ENCODE data around the gene METTL17.
"Not testable (repeated sequence)": the region's sequence is repeated elsewhere in the genome, so short reads cannot be mapped to it uniquely, and the experiment has no call there.

METTL17 gene

GRCh38 chr14:20978687-20979086 lies 11.1 kb upstream of the METTL17 start:
- H3K36me3 Mint-ChIP-seq (ENCODE audit: low read depth) = no peaks in the 10 kb centered on the region
- no peak overlapping the region for H3K4me3 Mint-ChIP-seq
- H3K27me3 Mint-ChIP-seq = no peaks in the 10 kb centered on the region
- intact Hi-C loops (cut with micrococcal nuclease) = no loop called here
- H3K9me3 Mint-ChIP-seq = no peaks in the 10 kb centered on the region
- no peaks in the 10 kb centered on the region for H3K4me1 Mint-ChIP-seq (ENCODE audit: low read depth)
- no peak overlapping the region for H3K27ac Mint-ChIP-seq

GRCh38 chr14:20980906-20981305 lies 8.9 kb upstream of the METTL17 start:
- Mint-ChIP-seq H3K4me3 (no peak overlapping the region), H3K9me3 (no peaks in the 10 kb centered on the region), H3K4me1 (ENCODE audit: low read depth) (peaks cover 13% of the 10 kb centered on the region), H3K27ac (no peak overlapping the region), H3K36me3 (ENCODE audit: low read depth) (no peaks in the 10 kb centered on the region), H3K27me3 (no peaks in the 10 kb centered on the region)
- intact Hi-C loops (cut with micrococcal nuclease) = no loop called here

- H3K4me1 Mint-ChIP-seq (ENCODE audit: low read depth) = peaks cover 32% of the 10 kb centered on the region
- no peaks in the 10 kb centered on the region for H3K9me3 Mint-ChIP-seq
- H3K27ac Mint-ChIP-seq = no peak overlapping the region
- H3K27me3 Mint-ChIP-seq = no peaks in the 10 kb centered on the region
- no peaks in the 10 kb centered on the region for H3K36me3 Mint-ChIP-seq (ENCODE audit: low read depth)
- no peak overlapping the region for H3K4me3 Mint-ChIP-seq
- intact Hi-C loops (cut with micrococcal nuclease) = no loop called here
Measured at GRCh38 chr14:20982646-20983369, 7.0 kb upstream of the METTL17 start.

GRCh38 chr14:20985650-20986049 lies 4.1 kb upstream of the METTL17 start:
- H3K4me3 Mint-ChIP-seq = not testable (repeated sequence)

GRCh38 chr14:20986811-20987210 lies 3.0 kb upstream of the METTL17 start:
- H3K4me1 Mint-ChIP-seq (ENCODE audit: low read depth) = peaks cover 56% of the 10 kb centered on the region
- peaks cover 12% of the 10 kb centered on the region for H3K36me3 Mint-ChIP-seq (ENCODE audit: low read depth)
- H3K27ac Mint-ChIP-seq = peak overlapping the region; percentile 85
- no peak overlapping the region for H3K4me3 Mint-ChIP-seq
- no peaks in the 10 kb centered on the region for H3K9me3 Mint-ChIP-seq
- intact Hi-C loops (cut with micrococcal nuclease) = no loop called here
- no peaks in the 10 kb centered on the region for H3K27me3 Mint-ChIP-seq

More at GRCh38 chr14:20985650-20986049, 4.1 kb upstream of the METTL17 start:
- H3K27me3 Mint-ChIP-seq; H3K36me3 Mint-ChIP-seq (ENCODE audit: low read depth); intact Hi-C loops (cut with micrococcal nuclease); H3K9me3 Mint-ChIP-seq: not testable (repeated sequence)
- Mint-ChIP-seq H3K4me1 (ENCODE audit: low read depth) (peaks cover 49% of the 10 kb centered on the region), H3K27ac (peak overlapping the region; percentile 85)

GRCh38 chr14:20988717-20989470 lies 886 bp upstream of the METTL17 start:
- Mint-ChIP-seq H3K4me1 (ENCODE audit: low read depth) (peaks cover 60% of the 10 kb centered on the region), H3K27ac (peak overlapping the region; percentile 88), H3K36me3 (ENCODE audit: low read depth) (peaks cover 33% of the 10 kb centered on the region), H3K4me3 (no peak overlapping the region), H3K9me3 (no peaks in the 10 kb centered on the region), H3K27me3 (no peaks in the 10 kb centered on the region)
- intact Hi-C loops (cut with micrococcal nuclease) = no loop called here

- peak overlapping the region; percentile 88 for H3K27ac Mint-ChIP-seq
- H3K36me3 Mint-ChIP-seq (ENCODE audit: low read depth) = peaks cover 38% of the 10 kb centered on the region
- peak overlapping the region; percentile 88 for H3K4me3 Mint-ChIP-seq
- H3K9me3 Mint-ChIP-seq = no peaks in the 10 kb centered on the region
- intact Hi-C loops (cut with micrococcal nuclease) = no loop called here
- H3K4me1 Mint-ChIP-seq (ENCODE audit: low read depth) = peaks cover 60% of the 10 kb centered on the region
- no peaks in the 10 kb centered on the region for H3K27me3 Mint-ChIP-seq
Measured at GRCh38 chr14:20989471-20989786, 351 bp upstream of the METTL17 start.

- Mint-ChIP-seq H3K4me1 (ENCODE audit: low read depth) (peaks cover 12% of the 10 kb centered on the region), H3K4me3 (no peak overlapping the region), H3K36me3 (ENCODE audit: low read depth) (peaks cover 60% of the 10 kb centered on the region), H3K9me3 (no peaks in the 10 kb centered on the region), H3K27me3 (no peaks in the 10 kb centered on the region), H3K27ac (no peak overlapping the region)
- intact Hi-C loops (cut with micrococcal nuclease) = no loop called here
Measured at GRCh38 chr14:20996521-20996920, 6.7 kb downstream of the METTL17 start.

- H3K27ac Mint-ChIP-seq = no peak overlapping the region
- no peaks in the 10 kb centered on the region for H3K9me3 Mint-ChIP-seq
- peaks cover 54% of the 10 kb centered on the region for H3K36me3 Mint-ChIP-seq (ENCODE audit: low read depth)
- H3K4me3 Mint-ChIP-seq = no peak overlapping the region
- intact Hi-C loops (cut with micrococcal nuclease) = no loop called here
- peaks cover 9% of the 10 kb centered on the region for H3K4me1 Mint-ChIP-seq (ENCODE audit: low read depth)
- H3K27me3 Mint-ChIP-seq = no peaks in the 10 kb centered on the region
Measured at GRCh38 chr14:20997115-20997514, 7.3 kb downstream of the METTL17 start.

GRCh38 chr14:20997564-20997963 lies 7.8 kb downstream of the METTL17 start:
- intact Hi-C loops (cut with micrococcal nuclease) = no loop called here
- Mint-ChIP-seq H3K4me3 (no peak overlapping the region), H3K27me3 (no peaks in the 10 kb centered on the region), H3K4me1 (ENCODE audit: low read depth) (peaks cover 7% of the 10 kb centered on the region), H3K36me3 (ENCODE audit: low read depth) (peaks cover 49% of the 10 kb centered on the region), H3K27ac (no peak overlapping the region), H3K9me3 (no peaks in the 10 kb centered on the region)

GRCh38 chr14:20998139-20998538 lies 8.4 kb downstream of the METTL17 start:
- H3K4me1 Mint-ChIP-seq (ENCODE audit: low read depth) = peaks cover 7% of the 10 kb centered on the region
- no peak overlapping the region for H3K27ac Mint-ChIP-seq
- H3K27me3 Mint-ChIP-seq = no peaks in the 10 kb centered on the region
- H3K36me3 Mint-ChIP-seq (ENCODE audit: low read depth) = peaks cover 44% of the 10 kb centered on the region
- intact Hi-C loops (cut with micrococcal nuclease) = no loop called here
- H3K9me3 Mint-ChIP-seq = no peaks in the 10 kb centered on the region
- H3K4me3 Mint-ChIP-seq = no peak overlapping the region

- intact Hi-C loops (cut with micrococcal nuclease) = no loop called here
- Mint-ChIP-seq H3K4me1 (ENCODE audit: low read depth) (peaks cover 8% of the 10 kb centered on the region), H3K9me3 (no peaks in the 10 kb centered on the region), H3K27me3 (no peaks in the 10 kb centered on the region), H3K36me3 (ENCODE audit: low read depth) (peaks cover 37% of the 10 kb centered on the region), H3K4me3 (no peak within 1 kb of the TSS), H3K27ac (no peak within 1 kb of the TSS)
Measured at GRCh38 chr14:20998674-20999366, 9.0 kb downstream of the METTL17 start, which contains the start of gene SLC39A2. Gene SLC39A2 (plus strand): TSS chr14:20999293. CDS start chr14:20999447, 154 bp downstream.

- peaks cover 29% of the 10 kb centered on the region for H3K36me3 Mint-ChIP-seq (ENCODE audit: low read depth)
- no peaks in the 10 kb centered on the region for H3K9me3 Mint-ChIP-seq
- no peak overlapping the region for H3K27ac Mint-ChIP-seq
- peaks cover 12% of the 10 kb centered on the region for H3K4me1 Mint-ChIP-seq (ENCODE audit: low read depth)
- H3K27me3 Mint-ChIP-seq = no peaks in the 10 kb centered on the region
- intact Hi-C loops (cut with micrococcal nuclease) = no loop called here
- no peak overlapping the region for H3K4me3 Mint-ChIP-seq
Measured at GRCh38 chr14:20999591-20999990, 9.8 kb downstream of the METTL17 start.

- peaks cover 13% of the 10 kb centered on the region for H3K36me3 Mint-ChIP-seq (ENCODE audit: low read depth)
- H3K4me1 Mint-ChIP-seq (ENCODE audit: low read depth) = peaks cover 12% of the 10 kb centered on the region
- H3K9me3 Mint-ChIP-seq = no peaks in the 10 kb centered on the region
- intact Hi-C loops (cut with micrococcal nuclease) = no loop called here
- no peak overlapping the region for H3K27ac Mint-ChIP-seq
- H3K4me3 Mint-ChIP-seq = no peak overlapping the region
- no peaks in the 10 kb centered on the region for H3K27me3 Mint-ChIP-seq
Measured at GRCh38 chr14:21001218-21001617, 11.4 kb downstream of the METTL17 start.

All from dendritic cell treated with granulocyte-macrophage colony-stimulating factor and Interleukin-4, amounts not matched to agents 40 ng/mL and 50 ng/mL, for 4 days (primary cell).